ENCODE measurements around the gene PIH1D2.

- TF ChIP-seq CTCF (IDR thresholded peaks at IDR 0.05; ENCODE audit: low read length) (no peak), EZH2phosphoT487 (IDR thresholded peaks at IDR 0.05; ENCODE audit: low read length) (no peak), EZH2 (optimal IDR thresholded peaks at IDR 0.05; ENCODE audit: low read depth, low read length) (no peak)
These were observed 30.9 kb downstream of the PIH1D2 start for GRCh38 chr11:112042961-112043304.
